Activated CD8-positive, alpha-beta memory T cell treated with anti-CD3 and anti-CD28 coated beads for 1 hour (primary cell): ENCODE measurements around the gene PRDX5.

Source experiments
- DNase-seq, 2 donors: peaks; one replicate each; pipeline ENCODE4 v3.0.0-alpha.2; 2020; ENCODE audit warnings: low read depth in 1 of 2; ENCODE audit errors: extremely low read depth in 1 of 2

PRDX5 gene

GRCh38 chr11:64359712-64360445 lies 42.0 kb downstream of the PRDX5 start:
- DNase-seq: no peak

GRCh38 chr11:64360448-64360921 lies 42.6 kb downstream of the PRDX5 start:
- no peak for DNase-seq

GRCh38 chr11:64361659-64362058 lies 43.7 kb downstream of the PRDX5 start:
- DNase-seq: no peak

GRCh38 chr11:64362339-64362738 lies 44.4 kb downstream of the PRDX5 start:
- no peak for DNase-seq

GRCh38 chr11:64364435-64364834 lies 46.5 kb downstream of the PRDX5 start:
- DNase-seq: no peak

- no peak for DNase-seq
Observed at GRCh38 chr11:64364911-64365310, 47.0 kb downstream of the PRDX5 start.

- DNase-seq: no peak
Observed at GRCh38 chr11:64366751-64367150, 48.8 kb downstream of the PRDX5 start.

GRCh38 chr11:64367931-64368672 lies 50.2 kb downstream of the PRDX5 start:
- DNase-seq: no peak

GRCh38 chr11:64368673-64369074 lies 50.8 kb downstream of the PRDX5 start:
- DNase-seq: no peak

GRCh38 chr11:64369440-64370421 lies 51.8 kb downstream of the PRDX5 start:
- no peak for DNase-seq

GRCh38 chr11:64371201-64371600 lies 53.3 kb downstream of the PRDX5 start:
- DNase-seq: no peak
